DMS79 treated with DMSO at 0.1 percent for 48 hours (cell line): ENCODE measurements around the gene GPC6.
"Not testable (repeated sequence)": the region's sequence is repeated elsewhere in the genome, so short reads cannot be mapped to it uniquely, and the experiment has no call there.

ENCODE experiments used
- DNase-seq: peaks from one replicate; lab custom pipeline; 2025; lab: John Stamatoyannopoulos, UW

Gene GPC6

DNA sequence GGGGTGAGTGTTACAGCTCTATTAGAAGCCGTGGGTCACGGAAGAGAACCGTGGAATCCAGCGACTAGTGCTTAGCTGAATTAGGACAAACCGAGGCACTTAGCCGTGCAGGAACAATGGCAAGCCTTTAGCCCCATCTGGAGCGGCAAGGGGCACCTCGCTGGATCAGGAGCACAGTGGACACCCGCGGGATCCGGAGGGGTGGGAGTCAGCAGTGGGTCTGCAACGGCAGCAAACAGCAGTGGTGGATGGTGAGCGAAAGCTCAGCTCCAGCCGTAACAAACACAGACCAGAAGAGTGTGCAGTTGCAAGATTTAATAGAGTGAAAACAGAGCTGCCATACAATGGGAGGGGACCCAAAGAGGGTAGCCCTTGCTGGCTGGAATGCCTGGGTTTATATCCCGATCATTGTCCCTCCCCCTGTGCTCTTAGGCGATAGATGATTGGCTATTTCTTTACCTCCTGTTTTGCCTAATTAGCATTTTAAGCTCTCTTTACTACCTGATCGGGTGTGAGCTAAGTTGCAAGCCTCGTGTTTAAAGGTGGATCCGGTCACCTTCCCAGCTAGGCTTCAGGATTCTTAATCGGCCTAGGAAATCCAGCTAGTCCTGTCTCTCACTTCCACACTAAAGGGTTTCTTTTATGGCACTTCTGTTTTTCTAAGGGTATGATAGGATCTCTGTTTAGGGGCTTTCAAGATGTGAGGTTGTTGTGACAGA, 1076.4 kb downstream of the GPC6 start:
- not testable (repeated sequence) for DNase-seq

DNA sequence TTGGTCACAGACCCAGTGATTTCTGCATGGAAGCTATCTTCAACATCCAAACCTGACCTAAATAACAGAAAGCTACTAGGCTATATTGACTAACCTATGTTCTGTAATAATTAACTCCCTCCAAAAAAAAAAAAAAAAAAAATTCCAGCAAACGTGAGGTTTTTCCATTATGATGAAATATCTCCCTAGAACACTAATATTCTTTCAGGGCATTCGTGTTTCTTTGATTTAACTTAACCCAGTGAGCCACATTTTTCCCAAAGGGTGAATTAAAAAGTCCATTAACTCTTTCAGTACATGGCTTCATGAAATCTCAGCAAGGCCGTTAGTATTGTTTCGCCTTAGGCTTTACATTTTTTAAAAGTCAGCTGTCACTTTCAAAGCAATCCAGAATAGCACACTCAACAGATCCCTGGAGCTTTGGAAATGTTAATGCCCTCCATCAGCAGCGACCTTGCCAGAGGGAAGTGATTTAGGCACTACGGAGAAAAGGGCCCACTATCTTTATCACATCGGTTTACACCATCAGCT, 1077.1 kb downstream of the GPC6 start:
- DNase-seq = no peak

DNA sequence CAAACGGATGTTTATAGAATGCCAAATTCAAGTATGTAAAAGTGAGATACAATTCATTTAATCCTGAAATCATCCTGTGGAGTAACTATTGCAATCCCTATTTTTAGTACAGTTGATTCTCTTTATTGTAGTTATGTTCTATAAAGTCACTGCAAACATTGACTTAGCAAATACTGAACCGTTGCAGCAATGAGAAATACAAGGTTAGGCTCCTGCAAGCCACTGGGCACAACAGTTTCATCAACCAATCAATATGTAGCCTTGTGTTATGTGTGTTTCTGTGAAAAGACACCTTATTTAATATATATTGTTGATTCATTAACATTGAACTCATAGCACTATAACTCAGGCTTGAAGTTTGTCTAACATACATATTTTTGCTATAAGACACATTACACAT, 1078.4 kb downstream of the GPC6 start:
- no peak for DNase-seq

DNA sequence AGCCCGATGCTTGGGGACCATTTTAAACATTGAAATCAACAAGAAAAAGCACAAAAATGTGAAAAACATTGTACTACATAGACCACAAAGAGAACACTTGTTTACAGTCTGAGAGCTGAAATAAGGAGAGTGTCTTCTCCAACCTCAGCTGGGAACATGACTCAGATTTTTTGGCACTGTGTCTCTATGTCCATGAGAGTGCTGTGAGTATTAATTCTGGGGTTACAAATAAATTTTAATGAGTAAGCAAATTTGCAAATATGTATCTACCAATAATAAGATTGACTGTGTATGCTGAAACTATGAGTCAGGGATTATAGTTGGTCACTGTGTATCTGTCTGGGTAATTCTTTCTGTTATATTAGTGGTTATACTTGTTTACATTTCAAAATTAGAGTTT, 1078.9 kb downstream of the GPC6 start:
- DNase-seq = no peak

DNA sequence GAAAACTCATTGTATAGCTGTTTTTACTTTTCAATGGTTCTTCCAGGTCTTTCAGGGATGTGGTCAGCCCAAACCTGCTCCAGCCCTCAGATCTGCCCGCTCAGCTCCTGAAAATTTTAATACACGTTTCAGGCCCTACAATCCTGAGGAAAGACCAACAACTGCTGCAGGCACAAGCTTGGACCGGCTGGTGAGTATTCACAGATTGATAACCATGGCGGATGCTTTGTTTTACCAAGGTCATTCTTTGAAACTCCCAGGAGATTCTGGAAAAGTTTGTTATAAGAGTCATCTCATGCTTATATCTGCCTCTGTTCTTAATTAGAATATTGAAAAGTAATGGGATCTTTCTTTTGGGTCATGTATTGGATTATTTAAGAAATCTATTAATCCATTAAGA, 1079.3 kb downstream of the GPC6 start:
- DNase-seq = no peak

DNA sequence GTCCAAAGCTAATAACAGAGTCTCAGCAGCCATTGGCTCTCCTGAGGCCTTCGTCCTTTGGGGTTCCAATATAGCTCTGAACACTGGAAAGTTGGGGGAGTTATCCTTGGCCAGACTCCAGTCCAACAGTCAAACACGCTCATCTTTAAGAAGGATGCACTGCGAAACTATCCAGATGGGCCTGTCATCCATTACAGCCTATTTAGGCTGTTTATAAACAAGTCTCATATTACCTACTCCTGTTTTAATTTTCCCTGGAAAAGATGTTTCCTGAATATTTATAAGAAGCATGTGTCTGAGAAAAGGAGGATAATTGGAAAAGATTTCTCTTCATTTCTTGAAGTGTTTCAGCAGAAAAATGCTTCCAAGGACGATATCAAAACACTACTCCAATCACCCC, 1082.2 kb downstream of the GPC6 start:
- no peak for DNase-seq

DNA sequence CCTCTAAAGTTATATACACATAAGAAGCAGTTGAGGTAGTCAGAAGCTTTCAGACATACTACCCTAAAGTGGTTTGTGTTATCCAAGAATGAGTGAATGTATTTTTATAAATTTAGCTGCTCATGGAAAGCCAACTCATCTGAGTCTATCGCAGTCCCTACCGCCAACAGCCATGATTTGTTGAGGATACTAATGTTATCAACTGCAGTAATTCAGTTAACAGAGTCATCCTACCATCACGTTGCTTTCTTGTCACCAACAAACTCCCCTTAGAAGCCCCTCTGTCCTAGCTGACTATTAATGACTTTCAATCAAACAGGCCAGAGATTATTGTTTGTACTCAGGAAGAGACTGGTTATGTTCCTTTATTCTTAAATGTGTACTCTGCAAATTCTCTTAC, 1083.0 kb downstream of the GPC6 start:
- DNase-seq = no peak

DNA sequence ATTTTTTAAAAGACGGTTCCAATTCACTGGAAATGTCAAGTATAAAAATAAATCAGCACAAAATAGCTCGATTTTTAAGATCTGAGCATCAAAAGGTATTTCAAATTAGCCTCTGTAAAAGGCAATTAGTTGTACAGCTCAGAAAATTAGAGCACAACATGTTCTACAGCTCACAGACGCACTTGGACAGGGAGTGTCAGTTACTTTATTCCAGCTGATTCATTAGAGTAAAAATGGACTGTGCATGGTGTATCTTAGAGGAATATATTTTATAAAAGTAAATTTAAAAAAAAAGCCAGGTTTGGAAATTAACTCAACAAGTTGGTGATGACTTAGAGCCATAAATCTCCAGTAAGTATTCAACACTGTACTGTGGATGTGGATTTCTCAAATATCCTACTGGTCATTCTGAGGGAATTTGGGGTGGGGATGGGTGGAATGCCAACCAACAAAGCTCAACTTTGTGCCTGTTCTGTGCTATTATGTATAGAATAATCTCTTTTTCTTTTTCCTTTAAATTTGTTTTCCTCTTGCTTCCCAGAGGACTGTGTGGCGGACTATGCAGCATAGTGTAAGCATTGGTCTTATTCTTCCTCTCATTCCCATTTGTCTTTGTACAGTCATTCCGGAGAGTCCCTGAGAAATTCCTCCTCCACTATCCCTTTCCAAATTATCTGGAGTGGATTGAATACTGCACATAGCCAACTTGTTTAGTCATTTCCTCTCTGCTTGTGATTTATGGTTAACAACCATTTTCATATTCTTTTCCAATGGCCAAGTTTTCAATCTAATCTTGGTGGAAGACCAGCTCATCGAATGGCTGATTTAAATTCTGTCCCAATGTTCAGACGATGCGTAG, 1083.6 kb downstream of the GPC6 start:
- no peak for DNase-seq

DNA sequence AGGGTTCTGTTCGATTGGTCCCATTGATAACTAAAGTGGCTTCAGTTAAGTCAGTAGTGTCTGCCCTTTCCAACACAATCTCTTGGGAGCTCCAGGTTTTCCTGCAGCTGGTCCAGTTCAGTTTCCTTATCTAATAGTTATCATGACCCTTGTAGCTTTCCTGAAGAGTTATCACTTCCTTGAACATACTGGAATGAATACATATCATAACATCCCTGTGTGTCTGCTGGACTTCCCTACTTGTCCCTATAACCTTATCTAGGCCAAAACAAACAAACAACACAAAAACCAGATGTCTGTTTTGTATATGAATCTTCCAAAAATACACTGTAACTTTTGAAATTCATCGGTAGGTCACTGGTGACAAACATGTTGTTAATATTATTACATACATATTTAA, 1085.3 kb downstream of the GPC6 start:
- DNase-seq = peak; percentile 39

DNA sequence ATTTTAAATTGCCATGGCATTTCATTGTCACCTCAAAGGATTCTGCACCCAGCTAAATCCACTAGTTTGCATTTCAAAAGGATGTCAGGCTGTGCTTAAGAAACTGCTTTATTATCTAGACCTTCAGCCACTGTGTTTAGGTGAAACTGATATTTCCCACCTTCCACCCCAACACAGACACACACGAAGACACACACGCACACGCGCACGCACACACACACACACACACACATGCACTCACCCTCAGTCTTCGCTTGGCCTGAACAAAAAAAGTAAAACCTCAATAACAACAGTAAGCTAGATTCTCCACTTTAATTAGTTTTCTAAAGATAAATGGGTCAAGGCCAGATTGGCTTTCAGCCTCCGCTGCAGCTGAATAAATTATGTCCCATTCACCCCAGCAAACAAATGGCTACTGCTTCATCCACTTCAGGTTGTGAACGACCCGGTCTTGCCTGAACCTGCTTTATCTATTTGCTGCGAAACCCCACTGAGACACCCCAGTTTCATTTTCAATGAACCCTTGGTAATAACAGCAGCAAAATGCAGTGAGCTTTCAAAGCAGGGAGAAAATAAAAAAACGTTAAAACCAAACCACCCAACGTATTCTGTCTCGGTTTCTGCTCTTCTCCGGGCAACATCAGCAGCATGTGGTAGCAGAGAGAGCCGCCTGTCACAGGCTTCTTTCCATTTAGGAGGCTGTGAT, 1086.1 kb downstream of the GPC6 start:
- DNase-seq = peak; percentile 96

DNA sequence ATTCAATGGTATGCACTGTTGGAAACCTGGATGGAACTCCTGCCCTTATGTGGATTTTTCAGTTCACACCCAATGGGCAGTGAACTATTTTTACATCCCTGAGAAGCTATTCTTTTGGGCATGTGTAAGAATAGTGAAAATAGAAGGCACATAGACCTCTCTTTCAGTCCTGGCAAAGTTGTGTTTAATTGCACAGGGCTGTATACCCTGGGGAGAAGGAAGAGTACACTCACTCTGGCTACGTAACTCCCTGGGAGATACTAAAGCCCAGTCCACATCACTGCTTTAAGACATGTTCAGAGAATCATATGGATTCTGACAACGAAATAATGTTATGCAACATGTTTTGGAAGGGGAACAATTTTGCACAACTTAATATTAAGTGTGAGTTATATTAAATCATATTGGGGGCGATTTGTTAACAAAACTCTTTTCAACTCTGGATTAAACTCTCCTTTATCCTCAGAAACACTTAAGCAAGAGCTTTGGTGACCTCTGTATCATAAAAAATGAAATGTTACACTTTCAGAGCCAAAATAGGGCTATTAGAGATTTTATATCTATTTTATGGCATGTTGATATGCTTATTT, 1086.8 kb downstream of the GPC6 start:
- no peak for DNase-seq

DNA sequence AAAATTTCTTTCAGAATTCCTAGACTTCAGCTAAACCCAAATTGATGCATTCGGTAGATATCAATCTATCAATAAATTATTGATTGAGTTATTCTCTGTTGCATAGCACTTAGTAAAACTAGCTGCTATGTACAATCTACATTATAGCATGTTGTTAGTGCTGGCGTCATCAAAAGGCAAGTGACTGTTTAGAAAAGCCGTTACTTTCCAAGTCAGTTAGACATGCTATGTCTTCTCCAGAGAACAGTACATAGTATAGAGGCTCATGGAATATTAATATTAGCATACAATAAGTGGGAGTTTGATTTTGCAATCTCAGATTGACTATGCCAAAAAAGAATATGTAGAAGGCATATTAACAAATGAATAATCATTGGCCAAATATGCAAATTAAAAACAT, 1087.3 kb downstream of the GPC6 start:
- no peak for DNase-seq

DNA sequence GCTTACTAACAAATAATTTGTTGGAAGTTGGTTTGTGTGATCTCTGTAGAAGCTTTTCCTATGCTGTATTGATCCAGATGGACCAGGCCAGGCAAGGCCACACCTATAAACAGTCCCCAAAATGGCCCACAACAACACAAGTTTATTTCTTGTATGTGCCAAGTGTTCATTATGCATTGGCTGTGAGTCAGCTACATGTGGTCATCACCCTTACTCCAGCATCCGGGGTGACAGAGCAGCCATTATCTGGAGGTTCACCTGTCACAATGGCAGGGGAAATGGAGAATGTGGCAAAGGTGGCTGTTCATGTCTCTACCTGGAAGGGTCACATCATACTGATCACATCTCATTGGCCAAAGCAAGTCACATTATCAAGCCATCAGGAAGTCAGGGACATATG, 1088.6 kb downstream of the GPC6 start:
- DNase-seq = no peak

DNA sequence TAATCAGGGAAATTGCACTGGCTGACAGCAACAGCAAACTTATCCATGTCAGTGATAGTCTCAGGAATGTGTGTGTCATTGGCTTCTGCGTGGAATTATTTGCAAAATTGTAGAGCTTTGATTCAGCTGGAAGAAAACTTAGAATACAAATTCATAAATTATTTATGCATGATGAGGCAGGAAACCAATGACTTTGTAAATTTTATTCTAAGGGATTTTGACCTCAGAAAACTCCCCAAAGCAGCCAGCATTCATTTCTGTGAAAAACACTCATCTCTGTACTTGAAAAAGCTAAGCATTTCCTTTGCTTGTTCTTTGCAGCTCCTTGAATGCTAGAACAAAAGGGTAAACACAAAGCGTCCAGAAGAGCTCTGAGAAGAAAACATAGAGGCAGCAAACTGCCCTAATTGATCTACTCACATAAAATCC, 1090.5 kb downstream of the GPC6 start:
- peak; percentile 94 for DNase-seq

DNA sequence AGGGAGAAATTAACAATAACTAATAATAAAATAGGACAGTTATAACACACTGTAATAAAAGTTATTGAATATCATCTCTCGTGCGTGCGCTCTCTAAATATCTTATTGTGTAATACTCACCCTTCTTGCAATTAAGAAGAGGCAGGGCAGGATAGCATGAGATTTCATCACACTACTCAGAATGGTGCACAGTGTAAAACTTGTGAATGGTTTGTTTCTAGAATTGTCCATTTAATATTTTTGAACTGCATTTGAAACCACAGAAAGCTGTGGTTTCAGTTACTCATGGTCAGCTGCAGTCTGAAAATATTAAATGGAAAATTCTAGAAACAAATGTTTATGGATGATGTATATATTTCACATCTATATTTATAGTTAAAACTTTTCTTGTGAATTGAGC, 1091.8 kb downstream of the GPC6 start:
- DNase-seq = no peak

DNA sequence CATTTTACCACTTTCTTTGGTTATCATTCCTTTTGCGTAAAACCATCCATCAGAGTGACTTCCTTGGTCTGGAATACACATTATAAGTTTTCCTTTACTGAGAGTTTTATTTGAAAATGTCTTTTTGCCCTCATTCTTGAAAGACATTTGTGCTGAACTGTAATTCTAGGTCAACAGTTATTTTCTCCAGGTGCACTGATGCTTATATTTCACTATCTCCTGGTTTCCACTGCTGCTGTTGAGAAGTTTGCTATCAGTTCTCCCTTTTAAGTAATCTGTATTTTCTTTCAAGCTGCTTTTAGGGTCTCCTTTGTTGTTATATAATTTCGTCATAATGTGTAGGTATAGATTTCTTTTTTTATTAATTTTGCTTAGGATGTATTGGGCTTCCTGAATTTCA, 1092.9 kb downstream of the GPC6 start:
- no peak for DNase-seq

DNA sequence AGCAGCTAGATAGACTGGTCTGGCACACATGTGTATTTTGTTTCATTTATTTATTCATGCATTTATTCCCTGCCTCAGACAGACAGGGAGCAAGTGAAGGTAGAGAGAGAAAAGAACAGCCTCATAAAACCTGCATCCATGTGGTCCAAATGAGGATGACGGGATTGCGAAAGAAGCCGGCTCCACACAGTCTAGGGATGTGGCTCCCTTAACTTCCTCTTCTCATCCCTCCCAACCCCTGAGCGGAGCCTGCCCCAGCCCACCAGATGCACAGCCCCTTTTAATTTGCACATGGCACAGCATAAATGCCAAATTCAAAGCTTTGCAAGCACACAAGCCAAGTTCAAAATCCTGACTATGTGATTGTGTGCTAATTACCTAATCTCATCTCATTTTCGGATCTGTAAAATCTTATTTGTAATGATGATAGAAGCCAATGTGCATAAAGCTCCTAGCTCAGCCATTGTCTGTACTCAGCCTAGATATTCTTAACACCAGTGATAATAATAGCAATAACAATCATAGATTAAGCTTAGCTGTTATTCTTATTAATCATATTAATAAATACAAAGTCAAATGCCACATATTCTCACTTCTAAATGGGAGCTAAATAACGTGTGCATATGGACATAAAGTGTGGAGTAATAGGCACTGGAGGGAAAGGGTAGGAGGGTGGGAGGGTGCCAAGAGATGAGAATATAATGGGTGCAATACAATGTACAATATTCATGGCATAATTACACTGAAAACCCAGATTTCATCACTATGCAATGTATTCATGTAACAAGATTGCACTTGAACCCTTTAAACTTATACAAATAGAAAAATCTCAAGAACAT, 1096.5 kb downstream of the GPC6 start:
- DNase-seq = no peak

DNA sequence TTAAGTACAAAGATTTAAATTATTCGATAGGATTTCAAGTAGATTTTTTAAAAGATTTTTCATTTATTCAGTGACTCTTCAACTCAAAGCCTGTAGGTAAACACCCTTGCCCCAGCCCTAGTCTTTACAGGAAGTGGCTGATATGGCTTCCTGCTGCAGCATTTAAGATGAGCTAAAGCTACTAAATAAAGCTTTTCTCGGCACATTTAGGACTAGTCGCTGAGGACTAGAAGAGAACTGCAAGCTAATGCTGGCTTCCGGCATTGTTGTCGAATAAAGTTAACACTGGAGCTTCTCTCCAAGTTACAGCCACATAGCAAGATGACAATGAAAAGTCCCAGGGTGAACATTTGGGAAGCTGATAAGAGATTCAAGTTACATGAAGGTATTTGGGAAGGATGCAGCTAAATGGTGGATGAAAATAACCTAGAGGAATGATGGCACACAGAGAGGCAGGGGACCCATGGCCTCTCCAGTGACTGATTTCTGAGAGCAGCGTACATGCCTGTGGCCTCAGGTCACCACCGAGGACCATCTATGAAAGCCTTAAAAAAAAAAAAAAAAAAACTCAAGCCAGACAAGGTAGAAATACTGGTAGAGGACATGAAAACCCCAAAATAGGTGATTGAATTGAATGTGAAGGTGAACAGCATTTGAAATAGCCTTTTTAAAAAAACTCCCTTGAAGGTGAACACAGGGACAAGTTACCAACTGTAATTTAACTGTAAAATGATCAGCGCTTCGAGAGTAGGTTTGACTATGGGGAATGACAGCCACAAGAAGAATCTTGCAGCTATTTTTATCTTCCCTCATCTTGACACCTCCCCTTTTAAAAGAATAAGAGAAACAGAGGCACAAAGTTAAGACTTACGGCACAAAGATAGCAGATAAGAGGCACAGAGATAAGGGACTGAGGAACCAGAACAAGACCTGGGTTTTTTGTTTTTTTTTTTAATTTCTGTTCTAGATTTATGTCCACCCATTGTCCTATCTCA, 1097.5 kb downstream of the GPC6 start:
- no peak for DNase-seq

DNA sequence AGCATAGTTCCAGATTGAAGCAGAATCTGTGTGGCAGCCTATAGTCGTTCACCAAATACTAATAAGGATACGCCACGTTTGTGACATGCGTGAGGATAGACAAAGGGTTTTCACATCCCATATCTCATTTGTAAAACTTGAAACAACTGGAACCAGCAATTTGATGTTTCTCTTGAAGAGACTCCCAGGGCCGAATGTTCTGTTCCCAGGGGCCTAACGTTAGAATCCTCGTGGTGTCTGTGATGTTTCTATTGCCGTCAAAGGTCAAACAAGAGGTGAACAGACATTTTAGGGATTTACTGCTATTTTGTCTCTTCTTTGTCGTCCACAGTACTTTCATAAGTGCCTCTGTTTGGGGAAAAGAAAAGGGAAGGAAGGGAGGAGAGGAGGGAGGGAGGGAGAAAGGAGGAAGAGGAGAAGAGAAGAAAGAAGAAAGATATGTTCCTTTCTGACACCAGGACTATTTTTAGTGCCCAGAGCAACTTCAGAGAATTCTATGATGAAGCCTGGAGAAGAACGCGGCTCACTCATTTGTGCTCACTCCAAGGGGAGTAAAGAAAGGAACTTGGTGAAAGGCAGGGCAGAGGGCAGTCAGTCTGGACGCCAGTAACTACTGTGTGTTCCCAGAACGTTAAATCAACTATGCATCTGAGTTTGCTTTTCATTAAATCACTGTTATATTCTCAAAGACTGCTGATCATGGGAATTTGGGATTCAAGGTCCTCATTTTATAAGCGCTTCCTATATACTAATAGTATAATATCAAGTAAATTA, 1098.3 kb downstream of the GPC6 start:
- no peak for DNase-seq
